H1 (cell line): ENCODE measurements around the gene FARS2. TPM values are rescaled to one million over a fixed set of nuclear protein-coding genes. Genes with fewer than 3 reads are reported as not detected.

ENCODE experiments used
- CTCF ChIA-PET: fragments of 300-600 bp; sonication (Branson Sonifier 250); formaldehyde crosslinking; loops from one replicate; lab custom pipeline; 2021; ENCODE audit not compliant: partially characterized antibody; lab: Charles Lee
- POLR2A ChIA-PET: fragments of 300-600 bp; sonication (Branson Sonifier 250); formaldehyde crosslinking; loops from one replicate; lab custom pipeline; 2021; ENCODE audit warnings: inconsistent platforms; ENCODE audit not compliant: partially characterized antibody; lab: Charles Lee
- DNase-seq, 2 experiments: peaks; one replicate each; pipeline versions ENCODE4 v3.0.0 to v3.0.0-alpha.2; 2010 to 2022; ENCODE audit warnings: low spot score in 2 of 2, low read depth in 1 of 2, mixed read lengths in 1 of 2
- FAIRE-seq: peaks from 2 replicates; lab custom pipeline; 2011; peaks lifted over from hg19 to GRCh38; lab: Jason Lieb, UNC
- H2AFZ ChIP-seq: 2 replicates; pipeline ENCODE4 v1.8.1; 2012; ENCODE audit warnings: low read length, inconsistent platforms
- H2AK5ac ChIP-seq: 2 replicates; pipeline ENCODE4 v1.6.1; 2013; ENCODE audit warnings: low read depth, low read length
- H2BK120ac ChIP-seq: replicated peaks from 2 replicates; pipeline ENCODE3; 2013; ENCODE audit warnings: low read depth, low read length, inconsistent platforms
- H2BK12ac ChIP-seq: 2 replicates; pipeline ENCODE4 v1.6.1; 2013; ENCODE audit warnings: low read depth, low read length
- H2BK15ac ChIP-seq: 2 replicates; pipeline ENCODE4 v1.6.1; 2013; ENCODE audit warnings: low read length
- H2BK20ac ChIP-seq: 2 replicates; pipeline ENCODE4 v1.6.1; 2013; ENCODE audit warnings: low read length
- H2BK5ac ChIP-seq: 2 replicates; pipeline ENCODE4 v1.6.1; 2013; ENCODE audit warnings: low read depth, low read length
- H3K14ac ChIP-seq: 2 replicates; pipeline ENCODE4 v1.6.1; 2013; ENCODE audit warnings: inconsistent platforms; ENCODE audit not compliant: insufficient read length
- H3K18ac ChIP-seq: 2 replicates; pipeline ENCODE4 v1.6.1; 2013; ENCODE audit warnings: low read length; ENCODE audit errors: extremely low read depth
- H3K23ac ChIP-seq: 2 replicates; pipeline ENCODE4 v1.6.1; 2013; ENCODE audit warnings: inconsistent platforms; ENCODE audit not compliant: insufficient read length
- H3K23me2 ChIP-seq: 2 replicates; pipeline ENCODE4 v1.6.1; 2013; ENCODE audit warnings: low read depth, low read length
- H3K27ac ChIP-seq: 2 replicates; pipeline ENCODE4 v1.6.1; 2011; ENCODE audit warnings: low read depth, low read length, inconsistent platforms
- H3K27me3 ChIP-seq, 4 experiments: replicated peaks in 1 of 4; 1 replicate in 1 of 4; 2 replicates in 3 of 4; pipeline versions ENCODE4 v1.6.1 to v1.8.1; 2011 to 2013; ENCODE audit warnings: low read length in 3 of 4, mild to moderate bottlenecking in 3 of 4, inconsistent platforms in 2 of 4, mixed read lengths in 2 of 4, moderate library complexity in 1 of 4; ENCODE audit not compliant: control insufficient read depth in 3 of 4, insufficient read depth in 3 of 4; ENCODE audit errors: extremely low read depth in 1 of 4
- H3K36me3 ChIP-seq, 4 experiments: 2 replicates each; pipeline versions ENCODE4 v1.6.1 to v1.8.1; 2011 to 2013; ENCODE audit warnings: mild to moderate bottlenecking in 4 of 4, low read length in 3 of 4, moderate library complexity in 2 of 4, control low read depth in 1 of 4, inconsistent platforms in 1 of 4; ENCODE audit not compliant: insufficient read depth in 4 of 4, control insufficient read depth in 2 of 4
- H3K4ac ChIP-seq: replicated peaks from 2 replicates; pipeline ENCODE3; 2013; ENCODE audit warnings: low read length, low read depth, mixed read lengths, inconsistent platforms; ENCODE audit not compliant: insufficient read length
- H3K4me1 ChIP-seq, 4 experiments: replicated peaks in 1 of 4; 1 replicate in 1 of 4; 2 replicates in 3 of 4; pipeline versions ENCODE4 v1.6.1 to v1.8.1; 2011 to 2013; ENCODE audit warnings: low read length in 3 of 4, inconsistent platforms in 2 of 4, mixed read lengths in 1 of 4; ENCODE audit not compliant: insufficient read depth in 4 of 4, control insufficient read depth in 3 of 4
- H3K4me2 ChIP-seq, 2 experiments: 2 replicates each; pipeline versions ENCODE4 v1.6.1 to v1.8.1; 2011 to 2013; ENCODE audit warnings: low read depth in 2 of 2, low read length in 2 of 2, control low read depth in 1 of 2, inconsistent platforms in 1 of 2, mild to moderate bottlenecking in 1 of 2; ENCODE audit not compliant: insufficient read depth in 1 of 2
- H3K4me3 ChIP-seq, 4 experiments: fragments of 200-600, 300-600 bp in 1 of 4; sonication (generic), shearing (Covaris generic), sonication (Bioruptor Twin) in 1 of 4; 2 replicates each; pipeline versions ENCODE4 v1.5.1 to v1.8.1; 2011 to 2016; ENCODE audit warnings: low read length in 4 of 4, low read depth in 3 of 4, control low read depth in 2 of 4, inconsistent platforms in 2 of 4, mild to moderate bottlenecking in 2 of 4, mixed read lengths in 1 of 4, moderate library complexity in 1 of 4; ENCODE audit not compliant: insufficient read depth in 2 of 4; ENCODE audit errors: extremely low read depth in 1 of 4
- H3K56ac ChIP-seq: replicated peaks from 2 replicates; pipeline ENCODE3; 2013; ENCODE audit warnings: low read depth, mild to moderate bottlenecking, mixed read lengths, low read length, inconsistent platforms; ENCODE audit not compliant: insufficient read length
- H3K79me1 ChIP-seq: 2 replicates; pipeline ENCODE4 v1.6.1; 2013; ENCODE audit warnings: low read depth, low read length, control low read depth
- H3K79me2 ChIP-seq, 2 experiments: 2 replicates each; pipeline versions ENCODE4 v1.6.1 to v1.8.1; 2012 to 2013; ENCODE audit warnings: low read length in 2 of 2, mild to moderate bottlenecking in 2 of 2, inconsistent platforms in 1 of 2; ENCODE audit not compliant: insufficient read depth in 2 of 2, control insufficient read depth in 1 of 2
- H3K9ac ChIP-seq, 4 experiments: replicated peaks in 1 of 4; 1 replicate in 1 of 4; 2 replicates in 3 of 4; pipeline versions ENCODE4 v1.6.1 to v1.8.1; 2011 to 2013; ENCODE audit warnings: low read depth in 3 of 4, low read length in 3 of 4, control low read depth in 2 of 4, mild to moderate bottlenecking in 2 of 4, moderate library complexity in 2 of 4, inconsistent platforms in 1 of 4; ENCODE audit errors: extremely low read depth in 1 of 4
- H3K9me3 ChIP-seq, 2 experiments: 2 replicates each; pipeline versions ENCODE4 v1.6.1 to v1.8.1; 2012 to 2013; ENCODE audit warnings: mild to moderate bottlenecking in 2 of 2, moderate library complexity in 2 of 2, control low read depth in 1 of 2, inconsistent platforms in 1 of 2, low read depth in 1 of 2, low read length in 1 of 2, mixed read lengths in 1 of 2; ENCODE audit not compliant: insufficient read depth in 2 of 2
- H4K20me1 ChIP-seq, 2 experiments: replicated peaks in 1 of 2; 2 replicates each; pipeline versions ENCODE3 to v1.8.1; 2011 to 2013; ENCODE audit warnings: inconsistent platforms in 2 of 2, low read length in 2 of 2, mild to moderate bottlenecking in 1 of 2; ENCODE audit not compliant: insufficient read depth in 2 of 2, control insufficient read depth in 1 of 2
- H4K5ac ChIP-seq: 2 replicates; pipeline ENCODE4 v1.6.1; 2013; ENCODE audit warnings: low read length, low read depth, mixed read lengths, inconsistent platforms; ENCODE audit not compliant: insufficient read length
- H4K8ac ChIP-seq: 2 replicates; pipeline ENCODE4 v1.8.0; 2013; ENCODE audit warnings: mild to moderate bottlenecking, moderate library complexity, low read length, inconsistent platforms; ENCODE audit not compliant: insufficient read depth; ENCODE audit errors: extremely low read depth
- H4K91ac ChIP-seq: replicated peaks from 2 replicates; pipeline ENCODE3; 2013; ENCODE audit warnings: low read length, mixed read lengths, inconsistent platforms; ENCODE audit not compliant: insufficient read length
- WGBS, 2 experiments: shearing (Covaris generic) in 1 of 2; methylation state at CpG; one replicate each; pipeline versions ENCODE4 v1.1.6 to v1.1.7; 2013 to 2015; ENCODE audit warnings: low lambda C conversion rate in 2 of 2, mixed read lengths in 2 of 2, inconsistent platforms in 1 of 2, low coverage in 1 of 2, missing lambda C conversion rate in 1 of 2; ENCODE audit not compliant: insufficient replicate concordance in 2 of 2, insufficient coverage in 1 of 2, insufficient read length in 1 of 2; ENCODE audit errors: extremely low coverage in 1 of 2, missing lambda C conversion rate in 1 of 2; 5-methylcytosine and 5-hydroxymethylcytosine counted together
- polyA plus RNA-seq, 7 experiments: library from polyadenylated mRNA; depleted of rRNA in 3 of 7; stranded (reverse) in 5 of 7; unstranded in 2 of 7; fragments of >200 nt in 5 of 7; fragments of 200-250 nt in 2 of 7; gene quantifications; 1 replicate in 5 of 7; 2 replicates in 1 of 7; 4 replicates in 1 of 7; pipeline versions ENCODE4 v1.2.1 to v1.2.3, GENCODE V29; 2011 to 2013; ENCODE audit warnings: missing spikeins in 2 of 7, mixed read lengths in 2 of 7
- total RNA-seq: library from RNA; stranded (reverse); fragmentation: NEBNext Ultra II Directional; extraction: Animal tissue kit (Norgen Biotek cat#: 25700); gene quantifications from 2 replicates; pipeline ENCODE4 v1.2.1, GENCODE V29; 2021

FARS2 gene
- total and polyA plus RNA-seq, 2 of the 8 experiments (the other 6 are each of a cell fraction or from before 2014, with no cell fraction given): 11.7 to 14.4 TPM

GRCh38 chr6:5656226-5656625 is 394.9 kb downstream of the FARS2 start:
- no peaks in the 10 kb centered on the region for H4K20me1 ChIP-seq
- no peak overlapping the region for H3K23ac ChIP-seq
- no peak overlapping the region for H4K91ac ChIP-seq
- no peak overlapping the region for H3K27ac ChIP-seq
- 97% methylated on average over 3 of the region's 3 CpGs; no CpG with 5 or more reads in 1 of the 2 experiments for WGBS, 2 experiments
- H2BK12ac ChIP-seq: no peak overlapping the region
- no peaks in the 10 kb centered on the region for H3K79me1 ChIP-seq
- H4K8ac ChIP-seq: no peak overlapping the region
- H2BK20ac ChIP-seq: no peak overlapping the region
- no peak overlapping the region for H4K5ac ChIP-seq
- H2AK5ac ChIP-seq: no peak overlapping the region
- no peaks in the 10 kb centered on the region for H3K36me3 ChIP-seq
- H3K23me2 ChIP-seq: no peaks in the 10 kb centered on the region
- FAIRE-seq: no peak
- no peak overlapping the region for H2AFZ ChIP-seq
- no peak overlapping the region for H2BK120ac ChIP-seq
- no peak overlapping the region for H3K14ac ChIP-seq
- H3K4ac ChIP-seq: no peak overlapping the region
- no peak overlapping the region for H3K18ac ChIP-seq
- CTCF ChIA-PET: no interaction called here
- H3K79me2 ChIP-seq: no peaks in the 10 kb centered on the region
- H3K4me3 ChIP-seq: no peak overlapping the region
- POLR2A ChIA-PET: no interaction called here
- DNase-seq: no peak
- no peaks in the 10 kb centered on the region for H3K27me3 ChIP-seq
- no peak overlapping the region for H2BK5ac ChIP-seq
- H3K9me3 ChIP-seq: no peaks in the 10 kb centered on the region
- no peak overlapping the region for H3K56ac ChIP-seq
- no peak overlapping the region for H3K4me2 ChIP-seq
- H2BK15ac ChIP-seq: no peak overlapping the region
- H3K4me1 ChIP-seq: peaks cover 0 to 11% (median 6%) of the 10 kb centered on the region in 4 experiments; a peak in 5 of 7 replicates
- no peak overlapping the region for H3K9ac ChIP-seq
